BJ (cell line): ENCODE data around the gene SHISA9. TPM values are rescaled to one million over a fixed set of nuclear protein-coding genes. Genes with fewer than 3 reads are reported as not detected.

Source experiments
- CTCF ChIA-PET: fragments of 350-600 bp; formaldehyde crosslinking; extraction: SDS; loops from one replicate; lab custom pipeline; 2021; ENCODE audit warnings: antibody characterized with exemption, inconsistent platforms; lab: Yijun Ruan, JAX
- POLR2A ChIA-PET: fragments of 300-600 bp; sonication (Branson Sonifier 250); formaldehyde crosslinking; extraction: SDS; loops from one replicate; lab custom pipeline; 2021; ENCODE audit warnings: antibody characterized with exemption; lab: Charles Lee
- DNase-seq: peaks from one replicate; pipeline ENCODE4 v3.0.0-alpha.2; 2011; ENCODE audit warnings: low read depth
- H3K27me3 ChIP-seq: 2 replicates; pipeline ENCODE4 v1.6.0; 2011; ENCODE audit warnings: low read length; ENCODE audit not compliant: control insufficient read depth, insufficient read depth
- H3K36me3 ChIP-seq: 2 replicates; pipeline ENCODE4 v1.5.1; 2011; ENCODE audit warnings: low read length; ENCODE audit not compliant: control insufficient read depth, insufficient read depth
- H3K4me3 ChIP-seq: 2 replicates; pipeline ENCODE4 v1.5.1; 2011; ENCODE audit warnings: low read depth, mild to moderate bottlenecking, control low read depth, low read length
- polyA plus RNA-seq: library from polyadenylated mRNA; depleted of rRNA; stranded (reverse); fragments of >200 nt; gene quantifications from 2 replicates; pipeline ENCODE4 v1.2.3, GENCODE V29; 2011
- TF ChIP-seq, protein P1 (sequence below): IDR thresholded peaks from 2 replicates; pipeline ENCODE4 v1.5.1; 2011; ENCODE audit warnings: low read depth, mild to moderate bottlenecking, control low read depth, inconsistent platforms, low read length, moderate library complexity; ENCODE audit not compliant: insufficient read depth

SHISA9 gene
- polyA plus RNA-seq, 1 experiment, result not detected

DNA sequence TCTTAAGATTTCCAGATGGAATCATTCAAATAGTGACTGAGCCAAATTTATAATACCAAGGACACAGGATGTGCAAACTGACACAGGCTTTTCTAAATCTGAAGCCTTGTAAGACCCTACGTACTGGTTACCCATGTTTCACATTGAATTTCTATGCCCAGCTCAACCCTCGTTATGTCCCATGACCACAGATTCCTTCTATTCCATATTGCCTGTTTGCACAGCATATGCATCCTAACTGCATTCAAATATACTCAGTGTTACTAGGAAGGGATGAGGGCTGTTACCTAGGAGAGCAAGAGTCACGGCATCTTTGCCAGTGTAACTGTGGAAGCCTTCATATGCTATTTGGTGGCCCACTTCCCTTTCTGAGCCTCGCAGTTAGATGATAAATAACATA lies 305.2 kb downstream of the SHISA9 start:
- TF ChIP-seq, protein P1, sequence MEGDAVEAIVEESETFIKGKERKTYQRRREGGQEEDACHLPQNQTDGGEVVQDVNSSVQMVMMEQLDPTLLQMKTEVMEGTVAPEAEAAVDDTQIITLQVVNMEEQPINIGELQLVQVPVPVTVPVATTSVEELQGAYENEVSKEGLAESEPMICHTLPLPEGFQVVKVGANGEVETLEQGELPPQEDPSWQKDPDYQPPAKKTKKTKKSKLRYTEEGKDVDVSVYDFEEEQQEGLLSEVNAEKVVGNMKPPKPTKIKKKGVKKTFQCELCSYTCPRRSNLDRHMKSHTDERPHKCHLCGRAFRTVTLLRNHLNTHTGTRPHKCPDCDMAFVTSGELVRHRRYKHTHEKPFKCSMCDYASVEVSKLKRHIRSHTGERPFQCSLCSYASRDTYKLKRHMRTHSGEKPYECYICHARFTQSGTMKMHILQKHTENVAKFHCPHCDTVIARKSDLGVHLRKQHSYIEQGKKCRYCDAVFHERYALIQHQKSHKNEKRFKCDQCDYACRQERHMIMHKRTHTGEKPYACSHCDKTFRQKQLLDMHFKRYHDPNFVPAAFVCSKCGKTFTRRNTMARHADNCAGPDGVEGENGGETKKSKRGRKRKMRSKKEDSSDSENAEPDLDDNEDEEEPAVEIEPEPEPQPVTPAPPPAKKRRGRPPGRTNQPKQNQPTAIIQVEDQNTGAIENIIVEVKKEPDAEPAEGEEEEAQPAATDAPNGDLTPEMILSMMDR, result no peak
- no peak for DNase-seq
- ChIA-PET POLR2A (no interaction called here), CTCF (no interaction called here)
- H3K4me3 ChIP-seq, result no peak overlapping the region
- H3K36me3 ChIP-seq, result no peaks in the 10 kb centered on the region
- H3K27me3 ChIP-seq, result no peaks in the 10 kb centered on the region

DNA sequence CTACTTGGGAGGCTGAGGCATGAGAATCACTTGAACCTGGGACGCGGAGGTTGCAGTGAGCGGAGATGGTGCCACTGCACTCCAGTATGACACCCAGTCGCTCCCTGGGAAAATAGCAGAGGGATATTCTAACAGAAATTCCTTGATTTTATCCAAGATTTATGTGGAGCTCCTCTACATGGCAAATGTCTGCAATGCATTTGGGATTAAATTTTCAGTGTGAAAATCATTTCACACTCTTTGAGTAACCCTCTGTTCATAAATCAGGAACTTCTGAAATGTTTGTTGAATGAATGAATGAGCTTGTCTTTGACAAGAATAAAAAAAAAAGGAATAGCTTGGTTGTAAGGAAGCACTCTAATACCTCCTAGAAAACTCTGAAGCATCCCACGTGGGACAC lies 305.8 kb downstream of the SHISA9 start:
- TF ChIP-seq, protein P1, result no peak
- no peaks in the 10 kb centered on the region for H3K36me3 ChIP-seq
- CTCF ChIA-PET, result no interaction called here
- DNase-seq, result no peak
- H3K27me3 ChIP-seq, result no peaks in the 10 kb centered on the region
- no peak overlapping the region for H3K4me3 ChIP-seq
- POLR2A ChIA-PET, result no interaction called here

DNA sequence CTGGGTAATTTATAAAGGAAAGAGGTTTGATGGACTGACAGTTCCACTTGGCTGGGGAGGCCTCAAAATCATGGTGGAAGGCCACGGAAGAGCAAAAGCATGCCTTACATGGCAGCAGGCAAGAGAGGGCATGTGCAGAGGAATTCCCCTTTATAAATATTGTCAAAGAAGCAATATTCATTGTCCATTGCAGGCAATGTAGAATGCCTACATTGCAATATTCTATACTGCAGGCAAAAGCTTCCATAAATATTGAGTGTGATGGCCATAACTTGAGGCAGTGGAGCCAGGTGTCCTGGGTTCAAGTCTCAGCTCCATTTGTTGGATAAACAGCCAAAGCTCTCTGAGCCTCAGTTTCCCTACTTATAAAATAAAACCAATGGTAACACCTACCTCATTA lies 322.3 kb downstream of the SHISA9 start:
- Histone ChIP-seq H3K36me3 (no peaks in the 10 kb centered on the region), H3K27me3 (no peaks in the 10 kb centered on the region), H3K4me3 (no peak overlapping the region)
- POLR2A ChIA-PET, result no interaction called here
- TF ChIP-seq, protein P1, result no peak
- CTCF ChIA-PET, result no interaction called here
- DNase-seq, result no peak

DNA sequence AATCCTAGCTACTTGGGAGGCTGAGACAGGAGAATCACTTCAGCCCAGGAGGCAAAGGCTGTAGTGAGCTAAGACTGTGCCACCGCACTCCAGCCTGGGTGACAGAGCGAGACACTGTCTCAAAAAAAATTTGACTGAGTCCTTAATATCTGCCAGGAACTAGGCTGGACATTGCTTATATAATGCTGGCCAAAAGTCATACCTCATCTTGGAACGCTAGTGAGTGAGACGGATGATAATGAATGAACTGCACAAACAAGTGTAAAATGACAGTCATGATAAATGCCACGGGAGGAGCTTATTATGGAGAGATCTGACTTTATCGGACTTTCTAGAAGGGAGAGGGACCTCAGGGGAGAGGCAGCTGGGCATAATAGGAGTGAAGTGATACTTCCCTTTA lies 327.6 kb downstream of the SHISA9 start:
- ChIA-PET CTCF (no interaction called here), POLR2A (no interaction called here)
- no peaks in the 10 kb centered on the region for H3K27me3 ChIP-seq
- no peak for DNase-seq
- no peaks in the 10 kb centered on the region for H3K36me3 ChIP-seq
- TF ChIP-seq, protein P1, result no peak
- H3K4me3 ChIP-seq, result no peak overlapping the region

DNA sequence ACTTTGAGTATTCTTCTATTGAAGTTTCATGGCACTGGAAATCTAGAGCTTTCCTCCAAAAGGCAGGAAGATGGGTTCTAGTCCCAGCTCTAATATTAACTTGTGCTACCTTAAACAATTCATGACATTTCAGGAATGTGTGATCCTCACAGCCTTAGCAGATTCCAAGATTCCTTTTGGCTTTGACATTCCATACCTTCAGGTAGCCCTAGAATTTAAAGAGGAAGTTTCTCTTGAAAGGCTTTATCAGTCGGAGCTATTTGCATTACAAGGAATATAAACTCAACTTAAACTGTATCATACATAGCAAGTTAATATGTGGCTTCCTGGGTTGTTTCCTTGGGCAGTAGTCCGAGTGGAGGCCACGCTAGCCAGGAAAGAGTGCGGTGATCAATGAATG lies 330.0 kb downstream of the SHISA9 start:
- Histone ChIP-seq H3K4me3 (no peak overlapping the region), H3K27me3 (no peaks in the 10 kb centered on the region), H3K36me3 (no peaks in the 10 kb centered on the region)
- TF ChIP-seq, protein P1, result no peak
- CTCF ChIA-PET, result no interaction called here
- no peak for DNase-seq
- POLR2A ChIA-PET, result no interaction called here
